Measurements from ENCODE around the gene FRMD8.

- TF ChIP-seq CTCF (conservative IDR thresholded peaks at IDR 0.05; ENCODE audit: low read depth, low read length): no peak
- TF ChIP-seq EZH2 (IDR thresholded peaks at IDR 0.05; ENCODE audit: borderline replicate concordance, low read depth, low read length, poor library complexity, severe bottlenecking): no peak
Observed at GRCh38 chr11:65411681-65412070, 25.2 kb downstream of the FRMD8 start.

All from A673 (cell line).